ENCODE data around the gene UBE2Q2.

DNA sequence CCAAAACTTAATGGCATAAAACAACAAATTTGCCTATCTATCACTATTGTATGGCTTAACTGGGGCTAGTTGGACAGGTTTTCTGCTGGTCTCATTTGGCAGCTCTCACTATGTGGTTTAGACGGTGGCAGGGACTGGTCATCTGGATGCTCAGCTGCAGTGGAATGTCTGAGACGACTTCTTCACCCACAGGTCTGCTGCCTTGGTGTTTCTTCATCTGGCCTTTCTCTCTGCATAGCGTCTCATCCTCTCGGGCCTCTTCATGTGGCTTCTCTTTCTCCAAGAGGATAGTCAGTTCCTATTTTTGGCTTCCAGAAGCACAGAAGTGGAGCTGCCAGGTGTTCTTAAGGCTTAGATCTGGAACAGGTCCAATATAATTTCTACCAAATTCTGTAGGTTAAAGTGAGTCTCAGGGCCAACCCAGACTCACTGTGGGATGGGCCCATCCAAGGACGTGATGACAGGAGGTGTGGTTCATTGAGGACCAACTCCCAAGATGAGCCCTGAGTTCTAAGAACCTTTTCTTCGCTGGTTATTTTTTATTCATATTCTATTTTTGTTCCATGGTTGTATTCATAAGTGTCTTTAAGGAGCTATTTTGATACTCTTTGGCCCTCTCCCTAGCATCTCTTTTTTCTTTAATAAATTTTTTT is 18.6 kb downstream of the UBE2Q2 start:
- TF ChIP-seq CTCF (IDR thresholded peaks at IDR 0.05 in 8 of 11, conservative IDR thresholded peaks at IDR 0.05 in 3 of 11) (no peak), POLR2AphosphoS5 (IDR thresholded peaks at IDR 0.05) (no peak)

All from spleen (tissue), 7 donors.